GM19035 (cell line): Measurements from ENCODE around the gene ITPR1.

Experiments
- ATAC-seq: cut with Tn5 transposase; IDR thresholded peaks from one replicate; pipeline ENCODE4 v1.9.1; 2021; ENCODE audit not compliant: unreplicated experiment

ITPR1 gene

GRCh38 chr3:4529876-4530588, 36.9 kb downstream of the ITPR1 start:
- no peak for ATAC-seq

DNA sequence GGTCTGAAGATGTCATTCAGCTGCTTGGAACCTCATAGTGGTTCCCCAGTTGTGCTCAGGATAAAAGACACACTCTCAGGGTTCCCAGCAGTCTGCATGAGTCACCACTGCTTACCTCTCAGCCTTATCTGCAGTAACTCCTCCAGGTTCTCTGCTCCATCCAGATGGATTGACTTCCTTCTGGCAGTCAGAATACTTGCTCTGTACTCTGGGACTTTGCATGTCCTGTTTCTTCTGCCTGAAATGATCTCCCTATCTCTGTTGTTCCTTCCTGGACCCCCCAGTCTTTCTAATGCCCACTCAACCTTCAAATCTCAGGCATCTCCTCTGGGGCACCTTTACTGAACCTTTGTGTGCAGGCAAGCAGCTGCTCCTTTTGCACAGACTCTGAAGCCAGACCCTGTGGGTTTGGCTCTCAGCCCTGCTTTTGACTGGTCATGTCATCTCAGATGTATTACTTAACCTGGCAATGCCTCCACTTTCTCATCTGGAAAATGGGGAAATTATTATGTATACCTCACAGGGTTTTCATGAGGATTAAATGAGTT, 38.4 kb downstream of the ITPR1 start:
- ATAC-seq = no peak

- ATAC-seq = no peak
Observed at GRCh38 chr3:4532535-4533112, 39.5 kb downstream of the ITPR1 start.

DNA sequence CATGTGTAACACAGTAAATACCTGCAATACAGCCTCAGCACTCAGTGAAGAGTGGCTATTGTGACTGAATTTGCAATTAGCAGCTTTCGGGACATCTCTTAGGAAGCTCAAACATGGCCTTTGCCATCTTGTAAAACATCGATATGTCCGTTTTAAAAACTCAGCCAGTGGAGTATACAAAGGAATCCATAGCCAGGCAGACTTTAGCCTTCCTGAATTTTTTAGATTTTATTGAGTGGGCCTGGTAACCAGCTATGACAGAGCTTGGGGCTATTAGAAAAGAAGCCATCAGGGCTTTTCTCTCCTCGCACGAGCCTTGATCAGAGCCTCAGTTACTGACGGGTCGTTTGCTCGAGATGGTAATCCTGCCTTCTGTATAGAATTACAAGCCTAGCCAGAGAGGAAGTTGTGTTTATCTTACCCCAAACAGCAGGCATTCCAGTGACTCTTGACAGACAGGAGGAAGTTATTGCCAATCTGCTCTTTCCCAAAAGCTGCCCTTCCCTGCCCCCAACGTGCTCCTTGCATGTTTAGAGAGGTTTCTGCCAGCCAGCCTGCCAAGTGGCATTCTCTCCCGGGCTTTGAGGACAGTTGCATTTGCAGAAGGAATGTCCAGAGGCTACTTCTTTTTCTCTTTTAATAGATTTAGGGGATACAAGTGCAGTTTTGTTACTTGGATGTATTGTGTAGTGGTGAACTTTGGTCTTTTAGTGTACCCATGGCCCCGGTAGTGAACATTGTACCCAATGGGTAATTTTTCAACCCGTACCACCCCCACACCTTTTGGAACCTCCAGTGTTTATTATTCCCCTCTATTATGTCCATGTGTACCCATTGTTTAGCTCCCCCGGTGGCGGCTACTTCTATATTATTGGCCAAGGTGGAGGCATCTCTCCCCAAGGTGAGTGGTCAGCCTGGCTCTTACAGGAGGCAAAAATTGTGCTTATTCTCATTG, 40.6 kb downstream of the ITPR1 start:
- no peak for ATAC-seq

DNA sequence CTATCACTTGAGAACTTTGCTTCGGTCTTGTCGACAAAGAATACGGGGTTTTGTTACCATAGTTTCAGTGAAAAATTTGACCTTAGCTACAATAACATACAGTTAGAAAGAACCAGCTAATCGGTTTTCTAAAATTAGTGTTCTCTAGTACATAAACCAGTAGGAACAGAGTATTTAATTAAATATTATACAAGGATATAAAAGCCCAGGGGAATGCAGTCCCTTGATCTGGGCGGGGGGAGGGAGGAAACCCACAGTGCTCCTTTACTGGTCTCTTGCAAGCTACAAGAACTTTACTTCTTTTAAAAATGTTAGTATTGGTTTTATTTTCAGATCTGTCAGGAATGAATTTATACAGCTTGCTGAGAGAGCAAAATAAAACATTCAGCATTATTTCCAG, 41.8 kb downstream of the ITPR1 start:
- no peak for ATAC-seq

DNA sequence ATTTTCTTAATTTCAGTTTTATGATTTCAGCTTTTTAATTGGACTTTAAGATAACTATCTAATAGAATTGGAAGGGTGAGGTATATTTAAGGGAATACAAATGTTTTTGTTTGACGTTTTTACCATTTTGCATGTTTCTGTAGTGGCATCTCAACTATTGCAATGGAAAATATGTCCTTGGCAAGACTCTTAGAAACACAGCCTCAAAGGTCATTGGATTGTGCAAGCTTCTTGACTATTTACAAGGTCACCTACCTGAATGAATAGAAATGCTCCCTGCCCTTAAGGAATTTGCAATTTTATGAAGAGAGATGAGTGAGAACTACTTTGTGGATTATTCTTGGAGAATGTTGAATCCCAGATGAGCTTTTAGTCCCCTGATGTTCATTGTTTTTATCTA, 43.1 kb downstream of the ITPR1 start:
- no peak for ATAC-seq

GRCh38 chr3:4540267-4540666, 47.1 kb downstream of the ITPR1 start:
- no peak for ATAC-seq

- ATAC-seq = no peak
Observed at GRCh38 chr3:4543110-4543509, 50.0 kb downstream of the ITPR1 start.

DNA sequence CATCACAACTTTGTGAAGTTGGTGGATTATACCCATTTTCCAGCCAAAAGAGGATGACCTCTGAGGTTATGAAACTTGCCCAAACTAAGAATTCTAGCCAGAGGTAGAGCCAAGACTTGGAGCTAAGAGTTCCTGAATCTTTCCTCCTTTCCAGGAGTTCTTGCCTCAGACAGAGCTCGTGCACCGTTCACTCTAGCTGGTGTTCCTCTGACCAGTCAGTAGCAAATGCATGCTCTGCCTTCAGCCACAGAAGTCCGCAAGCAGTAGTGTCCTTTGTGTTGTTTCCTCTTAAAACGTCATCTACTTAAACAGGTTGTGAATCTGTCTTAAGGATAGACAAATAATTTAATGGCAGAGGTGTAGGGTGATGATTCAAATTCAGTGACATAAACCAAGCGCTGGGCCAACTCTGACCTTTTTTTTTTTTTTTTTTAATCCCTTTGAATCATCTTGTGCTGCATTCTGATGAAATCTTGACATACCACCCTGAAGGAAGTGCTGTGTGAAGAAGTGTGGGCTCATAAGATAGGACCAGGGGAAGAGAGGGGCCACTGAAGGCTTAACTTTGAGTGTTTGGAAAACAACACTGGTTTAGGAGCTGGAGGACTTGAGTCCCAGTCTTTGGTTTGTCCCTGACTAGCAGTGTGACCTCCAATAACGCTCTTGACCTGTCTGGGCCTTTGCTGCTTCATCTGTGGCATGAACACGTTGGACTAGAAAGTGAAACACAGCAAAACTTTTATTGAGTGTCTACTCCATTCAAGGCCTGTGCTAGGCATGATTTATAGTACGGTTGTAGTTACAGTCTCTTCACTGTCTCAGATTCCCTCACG, 53.4 kb downstream of the ITPR1 start:
- ATAC-seq = no peak

GRCh38 chr3:4547799-4548198, 54.7 kb downstream of the ITPR1 start:
- no peak for ATAC-seq

DNA sequence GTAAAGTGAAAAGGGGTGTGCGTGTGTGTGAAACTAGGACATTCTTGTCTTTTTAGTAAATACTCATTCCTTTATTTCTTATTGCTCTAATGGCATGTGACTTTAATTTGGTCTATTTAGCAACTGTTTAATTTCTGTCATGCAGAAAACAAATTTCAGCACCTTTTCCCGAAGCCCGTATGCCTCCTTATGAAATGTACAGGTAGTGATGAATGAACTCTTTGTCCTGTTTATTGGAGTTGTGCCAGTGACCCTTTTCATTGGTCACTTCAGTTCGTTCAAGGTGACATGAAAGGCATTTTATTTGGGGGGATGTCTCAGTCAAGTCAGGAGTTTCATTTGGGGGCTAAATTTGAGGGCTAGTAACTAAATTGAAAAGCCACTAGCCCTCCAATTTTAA, 55.2 kb downstream of the ITPR1 start:
- no peak for ATAC-seq

DNA sequence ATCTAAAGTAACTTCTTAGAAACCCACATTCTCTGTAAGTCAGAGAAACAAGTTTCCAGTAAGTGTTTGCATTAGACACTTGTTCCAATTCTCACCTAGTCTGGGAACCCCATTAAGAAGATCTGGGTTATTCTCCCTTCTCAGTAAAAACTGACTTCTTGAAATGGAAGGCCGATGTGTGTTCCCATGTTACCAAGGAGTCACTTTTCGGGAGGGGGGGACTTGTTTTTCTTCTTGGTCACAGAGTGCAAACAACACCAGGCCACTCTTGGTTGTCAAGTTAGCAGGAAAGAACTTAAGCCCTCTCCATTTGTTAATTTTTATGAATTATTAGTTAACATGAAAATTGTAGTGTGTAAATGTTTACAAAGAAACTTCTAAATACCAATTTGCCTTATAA, 55.6 kb downstream of the ITPR1 start:
- ATAC-seq = no peak

DNA sequence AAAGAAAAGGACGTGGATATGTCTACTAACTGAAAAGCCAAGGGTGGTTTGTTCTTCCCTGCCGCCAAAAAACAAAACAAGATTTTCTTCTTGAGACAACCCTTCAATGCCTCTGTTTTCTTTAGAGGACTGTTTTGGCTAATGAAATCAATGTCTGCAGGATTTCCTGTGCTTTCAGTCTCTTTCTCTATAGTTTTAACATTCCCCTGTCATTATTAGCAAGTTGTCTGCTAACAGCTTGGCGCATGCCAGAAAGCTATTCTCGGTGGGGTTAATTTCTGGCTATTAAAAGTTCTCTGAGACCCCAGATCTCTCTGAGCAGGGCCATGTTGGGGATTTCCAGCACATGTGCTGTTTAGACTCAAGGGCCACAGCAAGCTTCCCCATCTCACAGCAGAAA, 56.7 kb downstream of the ITPR1 start:
- ATAC-seq = no peak

GRCh38 chr3:4551051-4551711, 58.0 kb downstream of the ITPR1 start:
- ATAC-seq = no peak

DNA sequence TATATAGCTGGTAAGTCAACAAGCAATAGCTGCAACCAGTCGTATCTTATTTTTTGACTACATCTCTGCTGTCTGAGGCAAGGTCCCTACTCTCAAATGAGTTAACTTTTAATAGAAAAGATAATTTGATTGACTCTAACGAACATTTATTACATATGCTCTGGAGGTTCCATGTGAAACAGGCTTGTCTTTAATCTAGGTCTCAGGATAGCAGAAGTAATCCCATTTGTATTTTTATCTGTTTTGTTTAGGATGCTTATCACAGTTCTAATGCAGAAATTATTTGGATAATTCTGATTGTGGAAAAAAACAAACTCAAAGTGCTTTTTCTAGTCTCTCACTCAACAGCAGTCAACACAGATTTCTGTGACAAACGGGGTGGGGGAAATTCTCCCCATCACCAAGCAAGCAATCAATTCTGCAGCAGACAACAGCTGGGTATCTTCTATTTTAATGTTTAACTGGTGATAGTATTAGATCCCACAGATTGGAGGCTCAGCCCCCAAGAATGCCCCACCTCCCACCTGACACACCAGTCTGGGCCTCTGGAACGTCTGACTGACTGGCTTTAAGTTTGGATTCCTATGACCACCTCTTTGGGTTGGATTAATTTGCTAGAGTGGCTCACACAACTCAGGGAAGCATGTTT, 58.8 kb downstream of the ITPR1 start:
- no peak for ATAC-seq

- ATAC-seq = no peak
Observed at GRCh38 chr3:4552811-4553210, 59.7 kb downstream of the ITPR1 start.

- ATAC-seq = no peak
Observed at GRCh38 chr3:4561661-4562060, 68.5 kb downstream of the ITPR1 start.

DNA sequence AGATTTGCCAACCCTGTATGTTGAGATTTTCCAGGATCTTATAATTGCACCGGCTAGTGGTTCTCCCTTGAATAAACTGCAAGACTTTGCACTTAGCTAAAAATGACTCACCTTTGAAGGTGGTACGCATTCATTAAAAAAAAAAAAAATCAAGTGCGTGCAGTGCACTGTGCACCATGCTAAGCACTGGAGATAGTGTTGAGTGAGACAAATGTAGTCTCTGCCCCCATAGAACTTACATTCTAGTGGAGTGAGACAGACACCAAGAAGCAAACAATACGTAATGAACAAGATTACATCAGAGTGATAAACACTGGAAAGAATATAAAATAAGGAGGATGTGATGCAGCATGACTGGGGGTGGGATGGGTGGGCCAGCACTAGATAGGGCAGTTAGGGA, 69.4 kb downstream of the ITPR1 start:
- no peak for ATAC-seq

DNA sequence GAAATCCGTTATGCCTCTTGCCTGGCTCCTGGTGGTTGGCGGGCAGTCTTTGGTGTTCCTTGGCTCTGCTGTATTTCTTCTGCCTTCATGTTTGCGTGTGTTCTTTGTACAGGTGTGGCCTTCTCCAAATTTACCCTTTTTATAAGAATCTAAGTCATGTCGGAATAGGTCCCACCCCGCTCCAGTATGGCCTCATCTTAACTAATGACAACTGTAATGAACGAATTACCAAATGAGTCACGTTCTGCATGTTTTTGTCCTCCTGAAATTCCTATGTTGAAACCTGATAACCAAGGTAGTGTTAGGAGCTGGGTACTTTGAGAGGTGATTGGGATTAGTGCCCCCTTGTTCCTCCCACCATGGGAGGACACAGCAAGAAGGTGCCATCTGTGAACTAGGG, 71.1 kb downstream of the ITPR1 start:
- ATAC-seq = no peak
